GM19351 (cell line): ENCODE data around the gene CRYBA2.
A peak's percentile ranks its signal among the peaks of the same experiment; 100 is the strongest.

ENCODE experiments used
- ATAC-seq: cut with Tn5 transposase; IDR thresholded peaks from one replicate; pipeline ENCODE4 v1.9.1; 2021; ENCODE audit warnings: mild to moderate bottlenecking, moderate library complexity; ENCODE audit not compliant: unreplicated experiment

CRYBA2 gene

GRCh38 chr2:218999881-219000568 lies 6.8 kb upstream of the CRYBA2 start:
- no peak for ATAC-seq

- ATAC-seq = no peak
Observed at GRCh38 chr2:218999021-218999880, 6.0 kb upstream of the CRYBA2 start.

GRCh38 chr2:218998414-218999002 lies 5.3 kb upstream of the CRYBA2 start:
- ATAC-seq = no peak

GRCh38 chr2:218997731-218998130 lies 4.5 kb upstream of the CRYBA2 start:
- ATAC-seq = no peak

GRCh38 chr2:218996937-218997336 lies 3.7 kb upstream of the CRYBA2 start:
- ATAC-seq = no peak

- ATAC-seq = peak; percentile 70
Observed at GRCh38 chr2:218995972-218996711, 2.9 kb upstream of the CRYBA2 start.

GRCh38 chr2:218995561-218995960 lies 2.3 kb upstream of the CRYBA2 start:
- ATAC-seq = no peak

- no peak for ATAC-seq
Observed at GRCh38 chr2:218992703-218993344, 398 bp downstream of the CRYBA2 start.

- ATAC-seq = no peak
Observed at GRCh38 chr2:218992196-218992595, 1.0 kb downstream of the CRYBA2 start.

- no peak for ATAC-seq
Observed at GRCh38 chr2:218991674-218992168, 1.5 kb downstream of the CRYBA2 start.

GRCh38 chr2:218990612-218991011 lies 2.6 kb downstream of the CRYBA2 start:
- no peak for ATAC-seq

GRCh38 chr2:218990052-218990451 lies 3.2 kb downstream of the CRYBA2 start:
- ATAC-seq = no peak

GRCh38 chr2:218988650-218989049 lies 4.6 kb downstream of the CRYBA2 start:
- no peak for ATAC-seq

- no peak for ATAC-seq
Observed at GRCh38 chr2:218988164-218988563, 5.1 kb downstream of the CRYBA2 start.

GRCh38 chr2:218986148-218986761 lies 7.0 kb downstream of the CRYBA2 start:
- ATAC-seq = no peak

GRCh38 chr2:218985325-218986091 lies 7.7 kb downstream of the CRYBA2 start:
- no peak for ATAC-seq

GRCh38 chr2:218985021-218985324 lies 8.2 kb downstream of the CRYBA2 start, which contains the start of gene FEV:
FEV (minus strand) TSS chr2:218985184; CDS start chr2:218985075, 109 bp downstream.
- no peak for ATAC-seq

GRCh38 chr2:218984239-218985020 lies 8.8 kb downstream of the CRYBA2 start:
- no peak for ATAC-seq

GRCh38 chr2:218983934-218984238 lies 9.3 kb downstream of the CRYBA2 start:
- no peak for ATAC-seq
